NCI-H2227 (cell line): Measurements from ENCODE around the gene XDH.

Experiments used
- DNase-seq: peaks from one replicate; lab custom pipeline; 2025; ENCODE audit not compliant: unreplicated experiment; lab: John Stamatoyannopoulos, UW

XDH gene

GRCh38 chr2:31333046-31333445, 81.5 kb downstream of the XDH start:
- no peak for DNase-seq

GRCh38 chr2:31332521-31332920, 82.0 kb downstream of the XDH start:
- DNase-seq, result no peak

DNA sequence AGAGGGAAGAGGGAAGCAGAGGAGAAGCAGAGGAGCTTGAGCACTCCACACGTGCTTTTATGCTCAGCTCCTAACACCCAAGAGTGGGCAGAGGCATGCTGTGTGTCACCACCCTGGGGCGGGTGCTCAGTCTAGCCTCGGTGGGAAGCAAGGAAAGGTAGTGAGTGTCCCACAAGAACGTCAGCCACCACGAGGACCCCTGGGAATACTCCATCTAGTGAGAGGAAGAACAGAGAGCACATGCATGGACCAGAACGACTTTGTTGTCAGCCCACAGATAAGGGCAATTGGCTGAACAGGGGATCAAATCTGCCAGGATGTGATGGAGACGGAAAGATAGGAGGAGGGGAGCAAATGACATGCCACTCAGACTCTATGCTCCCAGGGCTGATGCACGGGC, 83.4 kb downstream of the XDH start:
- no peak for DNase-seq

- no peak for DNase-seq
Observed at GRCh38 chr2:31329081-31329625, 85.4 kb downstream of the XDH start.

DNA sequence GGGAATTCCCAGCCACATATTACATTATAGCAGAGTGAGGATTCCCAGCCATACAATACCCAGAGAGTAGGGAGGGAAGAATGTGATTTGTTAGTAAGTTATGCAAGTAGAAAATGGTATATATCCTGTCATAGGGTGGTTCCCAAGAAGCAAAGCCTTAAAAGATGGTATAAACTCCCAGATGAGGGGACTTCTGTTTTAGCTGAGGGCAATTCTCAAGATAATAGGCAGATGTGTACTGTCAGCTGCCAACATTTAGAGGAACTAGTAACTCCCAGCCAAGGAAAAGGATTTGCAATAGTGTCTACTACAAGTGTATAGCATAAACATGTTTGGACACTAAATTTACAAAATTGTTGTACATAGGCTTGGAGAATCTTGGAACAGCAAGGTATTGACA, 86.5 kb downstream of the XDH start:
- DNase-seq, result no peak

GRCh38 chr2:31327505-31327904, 87.0 kb downstream of the XDH start:
- no peak for DNase-seq

DNA sequence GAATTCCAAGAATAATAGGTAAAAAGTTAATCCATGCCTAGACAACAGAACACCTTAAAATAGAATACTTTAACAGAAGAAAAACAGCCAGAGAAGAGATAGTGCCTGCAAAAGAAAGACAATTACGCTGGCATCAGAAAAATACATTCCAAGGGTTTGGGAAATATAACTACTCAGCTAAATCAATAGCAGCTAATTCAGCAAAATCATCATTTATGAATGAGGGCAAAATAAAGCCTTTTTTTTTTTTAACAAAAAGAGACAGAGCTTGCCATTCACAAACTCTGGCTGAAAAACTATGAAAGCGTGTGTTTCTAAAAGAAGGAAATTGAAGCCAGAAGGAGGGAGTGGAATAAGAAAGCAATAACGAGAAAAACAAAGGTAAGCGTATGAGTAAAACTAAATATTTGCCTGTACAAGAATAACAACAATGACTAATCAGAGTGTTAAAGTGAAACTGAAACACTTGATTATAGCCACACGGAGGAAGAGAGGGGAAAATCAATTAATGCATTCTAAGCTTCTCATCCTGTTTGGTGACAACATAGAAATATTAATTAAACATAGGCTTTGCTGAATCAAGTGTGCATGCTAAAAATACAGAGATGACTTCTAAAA, 90.4 kb downstream of the XDH start:
- DNase-seq, result no peak

GRCh38 chr2:31322371-31322770, 92.2 kb downstream of the XDH start:
- DNase-seq, result no peak

- DNase-seq, result no peak
Observed at GRCh38 chr2:31319406-31320175, 95.0 kb downstream of the XDH start.

DNA sequence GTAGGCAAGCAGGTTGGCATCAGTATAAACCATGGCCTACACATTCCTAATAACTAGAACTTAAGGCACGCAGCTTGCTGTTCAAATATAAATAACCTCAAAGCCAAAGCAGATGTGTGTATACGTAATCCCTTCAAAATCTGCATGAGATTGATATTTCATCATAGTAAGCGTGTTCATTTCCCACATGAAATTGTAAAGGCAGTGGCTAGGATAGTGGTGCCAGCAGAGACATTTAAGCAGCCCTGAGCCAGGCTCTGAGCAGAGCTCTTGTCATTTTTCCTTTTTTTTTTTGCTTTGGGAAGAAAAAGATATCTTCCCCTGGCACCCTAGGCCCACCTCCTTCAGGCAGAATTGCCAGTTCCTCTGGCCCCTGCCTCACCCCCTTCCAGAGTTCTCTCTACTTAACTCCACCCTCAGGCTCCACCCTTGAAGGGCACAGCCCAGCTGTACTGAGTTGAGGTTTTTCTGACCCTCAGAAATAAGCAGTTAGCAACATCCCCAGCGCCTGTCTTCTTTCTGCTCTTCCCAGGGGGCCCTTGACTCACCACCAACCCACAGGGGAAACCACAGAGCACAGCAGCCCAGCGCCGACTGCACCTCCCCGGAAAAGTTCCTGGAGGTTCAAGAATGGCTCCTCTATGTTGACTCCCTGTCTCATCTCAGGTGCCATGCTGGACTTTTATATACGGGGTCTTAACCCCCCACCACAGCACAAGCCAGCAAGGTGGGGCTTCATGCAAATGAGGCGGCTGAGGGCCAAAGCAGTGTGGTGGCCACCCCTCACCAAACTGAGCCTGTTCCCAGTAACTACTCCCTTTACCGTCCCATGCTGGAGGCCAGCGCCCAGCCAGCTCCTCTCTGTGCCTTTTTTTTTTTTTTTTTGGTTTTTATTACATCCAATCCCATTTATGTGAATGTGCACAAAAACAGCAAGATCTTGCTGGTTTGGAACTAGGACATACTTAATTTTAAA, 95.9 kb downstream of the XDH start:
- DNase-seq, result no peak

DNA sequence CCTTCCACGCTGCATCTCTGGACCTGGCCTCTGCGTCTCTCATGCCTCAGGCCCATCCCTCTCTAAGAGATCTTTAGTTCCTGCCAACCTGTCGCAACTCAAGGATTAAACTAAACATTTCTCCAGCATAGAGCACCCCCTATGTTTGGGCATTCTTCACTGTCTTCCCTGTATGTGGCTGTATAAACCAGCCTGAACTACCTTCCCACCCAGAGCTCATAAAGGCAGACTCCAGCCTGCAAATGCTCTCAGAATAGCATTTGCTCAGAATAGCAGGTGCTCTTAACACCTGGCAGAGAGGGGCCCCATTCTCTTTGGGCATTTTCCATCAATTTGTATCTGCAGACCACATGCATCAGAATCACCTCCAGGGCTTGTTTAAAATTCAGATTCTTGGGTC, 97.1 kb downstream of the XDH start:
- DNase-seq, result no peak

- DNase-seq, result no peak
Observed at GRCh38 chr2:31314761-31315160, 99.8 kb downstream of the XDH start.

GRCh38 chr2:31312898-31313297, 101.6 kb downstream of the XDH start:
- DNase-seq, result no peak

DNA sequence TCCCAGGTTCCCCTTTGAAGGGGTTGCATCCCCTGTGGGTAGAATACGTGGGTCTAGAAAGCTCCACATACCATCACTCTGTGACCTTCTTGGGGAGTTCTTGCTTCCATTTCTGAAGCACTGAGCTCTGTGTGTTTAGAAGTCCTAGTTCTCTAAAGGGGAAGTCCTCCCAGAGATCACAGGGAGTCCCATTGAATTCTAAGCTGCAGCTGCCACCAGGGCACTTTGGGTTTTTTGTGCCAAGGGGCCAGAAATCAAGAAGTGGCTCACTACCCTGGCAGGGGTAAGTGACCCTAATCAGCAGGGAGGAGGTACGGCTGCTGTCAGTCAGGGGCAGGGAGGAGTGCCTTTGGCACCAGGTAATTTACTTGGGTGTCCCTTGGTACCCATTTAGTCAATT, 109.7 kb downstream of the XDH start:
- DNase-seq, result no peak

DNA sequence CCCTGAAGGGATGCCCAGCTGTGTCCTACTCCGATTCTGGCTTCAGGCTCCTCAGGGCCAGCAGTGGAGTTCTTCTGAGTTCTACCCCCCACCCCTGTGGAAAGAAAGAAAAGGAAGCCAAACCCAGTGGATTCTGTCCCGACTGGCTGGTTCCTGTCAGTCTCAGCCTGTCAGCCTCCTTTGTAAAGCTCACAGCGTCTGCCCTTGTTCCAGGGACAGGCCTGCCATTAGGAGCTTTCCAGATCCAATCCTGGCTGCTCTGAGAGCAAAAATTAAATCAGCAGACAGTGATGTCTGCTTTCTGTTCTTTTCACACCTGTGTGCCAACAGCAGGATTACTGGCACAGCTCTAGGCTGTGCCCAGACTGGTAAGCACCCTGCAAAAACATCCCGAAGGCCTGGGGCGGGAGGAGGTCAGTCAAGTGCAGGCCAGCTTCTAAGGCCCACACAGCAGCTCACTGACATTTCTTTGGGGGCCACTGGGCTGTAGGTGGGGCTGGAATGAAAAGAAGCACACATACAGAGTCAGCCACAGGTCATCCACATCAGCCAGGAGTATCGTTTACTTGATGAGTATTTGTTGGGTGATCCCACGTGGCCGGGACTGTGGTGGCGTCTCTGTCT, 111.5 kb downstream of the XDH start:
- DNase-seq, result no peak

GRCh38 chr2:31300309-31300708, 114.2 kb downstream of the XDH start:
- no peak for DNase-seq

DNA sequence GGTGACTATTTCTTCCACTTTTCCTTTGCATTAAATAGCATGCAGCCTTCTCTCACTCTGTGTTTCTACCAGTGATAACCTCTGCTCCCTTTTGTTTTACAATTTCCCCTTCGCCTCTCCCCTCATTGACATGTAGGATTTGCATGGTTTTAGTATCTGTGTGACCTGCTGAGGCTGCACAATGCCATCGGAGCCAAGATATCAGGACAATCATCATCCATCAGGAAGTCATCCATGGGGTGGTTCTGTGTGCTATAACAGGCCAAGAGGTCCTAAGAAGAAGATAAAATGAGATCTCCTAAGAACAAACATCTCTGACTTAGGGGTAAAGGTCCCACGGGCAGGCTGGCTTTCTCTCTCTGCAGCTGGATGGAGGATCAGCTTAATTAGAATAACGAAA, 115.0 kb downstream of the XDH start:
- no peak for DNase-seq

DNA sequence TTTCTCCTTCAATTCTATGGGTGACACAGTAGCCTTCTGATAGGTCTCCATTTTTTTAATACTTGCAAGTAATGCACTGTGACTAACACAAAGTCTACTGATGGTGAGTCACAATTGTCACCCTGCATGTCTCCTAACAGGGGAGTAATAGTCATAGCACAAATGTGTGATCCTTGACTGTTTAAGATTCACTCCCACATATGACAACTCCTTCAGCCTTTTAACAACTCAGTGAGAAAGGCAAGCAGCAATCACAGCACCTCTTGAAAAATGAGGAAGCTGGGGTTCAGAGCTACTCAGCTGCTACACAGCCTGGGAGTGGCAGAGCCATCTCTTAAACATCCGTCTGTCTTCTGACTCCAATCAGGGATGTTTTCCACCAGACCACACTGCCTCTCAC, 116.8 kb downstream of the XDH start:
- DNase-seq, result no peak

GRCh38 chr2:31296641-31297287, 117.8 kb downstream of the XDH start:
- no peak for DNase-seq

GRCh38 chr2:31294196-31294595, 120.3 kb downstream of the XDH start:
- no peak for DNase-seq

DNA sequence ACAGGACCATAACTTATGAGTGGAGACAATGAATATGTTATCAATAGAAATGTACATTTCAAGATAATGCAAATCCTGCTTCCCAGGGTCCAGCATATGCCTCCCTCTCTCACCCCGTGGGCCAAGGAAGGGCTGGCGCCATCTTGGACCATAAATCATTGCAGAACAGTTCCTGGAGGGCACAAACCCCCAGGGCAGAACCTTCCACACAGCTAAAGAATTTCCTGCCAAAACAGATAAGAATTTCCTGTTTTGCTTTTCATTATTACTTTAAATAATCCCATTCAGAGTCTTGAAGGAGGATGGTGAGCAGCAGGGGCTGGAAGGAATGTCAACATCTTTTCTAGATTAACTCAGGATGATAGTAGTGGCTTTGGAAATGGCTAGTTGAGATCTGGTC, 126.9 kb downstream of the XDH start:
- DNase-seq, result no peak
